Adrenal gland (tissue), 5 donors: ENCODE data around the gene NPEPL1.

Experiments
- CTCF ChIP-seq, 6 experiments: fragments of 450-650 bp in 4 of 6; fragments of 200-600 bp in 2 of 6; sonication (generic) in 1 of 6; IDR thresholded peaks; 1 replicate in 5 of 6; 2 replicates in 1 of 6; pipeline versions ENCODE4 v1.5.1 to v1.8.0; 2016 to 2021; ENCODE audit warnings: antibody characterized with exemption in 6 of 6, mild to moderate bottlenecking in 2 of 6, moderate library complexity in 1 of 6
- POLR2A ChIP-seq, 2 donors: fragments of 450-650 bp; IDR thresholded peaks; one replicate each; pipeline ENCODE4 v1.6.1; 2017; ENCODE audit warnings: antibody characterized with exemption in 2 of 2, mild to moderate bottlenecking in 2 of 2, moderate library complexity in 1 of 2
- donor health status: DM: no; HTN: no; CAD: no.

- TF ChIP-seq POLR2A (IDR thresholded peaks at IDR 0.05) (no peak), CTCF (IDR thresholded peaks at IDR 0.05) (no peak)
Measured at GRCh38 chr20:58723628-58723984, 31.0 kb downstream of the NPEPL1 start.
